ENCODE measurements around the gene CDKN1B.
A peak's percentile ranks its signal among the peaks of the same experiment; 100 is the strongest.

Gene CDKN1B

GRCh38 chr12:12715459-12716150, 1.6 kb upstream of the CDKN1B start:
- TF ChIP-seq FOXP2 (optimal IDR thresholded peaks at IDR 0.05; ENCODE audit: borderline replicate concordance, extremely low read depth, extremely low read length, insufficient read depth) (no peak), POLR2AphosphoS5 (IDR thresholded peaks at IDR 0.05; ENCODE audit: low read depth, low read length) (no peak; the same call in 1 of the 2 replicates), TAF1 (IDR thresholded peaks at IDR 0.05; ENCODE audit: borderline replicate concordance, insufficient read depth, low read length) (no peak), SIN3A (IDR thresholded peaks at IDR 0.05; ENCODE audit: borderline replicate concordance, insufficient read depth, low read length) (peak; percentile 71; the same call in 1 of the 2 replicates)

GRCh38 chr12:12716151-12716792, 896 bp upstream of the CDKN1B start:
- no peak; the same call in 1 of the 2 replicates for TF ChIP-seq TAF1 (IDR thresholded peaks at IDR 0.05; ENCODE audit: borderline replicate concordance, insufficient read depth, low read length)
- no peak for TF ChIP-seq SIN3A (IDR thresholded peaks at IDR 0.05; ENCODE audit: borderline replicate concordance, insufficient read depth, low read length)
- TF ChIP-seq POLR2AphosphoS5 (IDR thresholded peaks at IDR 0.05; ENCODE audit: low read depth, low read length): 0 out of 2 replicates have a peak, but pooled peaks have one; percentile 23
- TF ChIP-seq REST (IDR thresholded peaks at IDR 0.05; ENCODE audit: insufficient read depth in 1 of 2, low read depth in 2 of 2, low read length in 2 of 2): no peak
- TF ChIP-seq FOXP2 (optimal IDR thresholded peaks at IDR 0.05; ENCODE audit: borderline replicate concordance, extremely low read depth, extremely low read length, insufficient read depth): no peak

GRCh38 chr12:12717586-12718380, 615 bp downstream of the CDKN1B start:
- TF ChIP-seq SIN3A (IDR thresholded peaks at IDR 0.05; ENCODE audit: borderline replicate concordance, insufficient read depth, low read length) (0 out of 2 replicates have a peak, but pooled peaks have one; percentile 6), TAF1 (IDR thresholded peaks at IDR 0.05; ENCODE audit: borderline replicate concordance, insufficient read depth, low read length) (no peak), POLR2AphosphoS5 (IDR thresholded peaks at IDR 0.05; ENCODE audit: low read depth, low read length) (no peak)

GRCh38 chr12:12718381-12718759, 1.2 kb downstream of the CDKN1B start:
- TF ChIP-seq SIN3A (IDR thresholded peaks at IDR 0.05; ENCODE audit: borderline replicate concordance, insufficient read depth, low read length) (peak; percentile 53; the same call in 1 of the 2 replicates), POLR2AphosphoS5 (IDR thresholded peaks at IDR 0.05; ENCODE audit: low read depth, low read length) (no peak), TAF1 (IDR thresholded peaks at IDR 0.05; ENCODE audit: borderline replicate concordance, insufficient read depth, low read length) (no peak)

GRCh38 chr12:12718853-12719252, 1.7 kb downstream of the CDKN1B start:
- TF ChIP-seq POLR2AphosphoS5 (IDR thresholded peaks at IDR 0.05; ENCODE audit: low read depth, low read length) (no peak), FOXP2 (optimal IDR thresholded peaks at IDR 0.05; ENCODE audit: borderline replicate concordance, extremely low read depth, extremely low read length, insufficient read depth) (no peak), REST (IDR thresholded peaks at IDR 0.05; ENCODE audit: insufficient read depth in 1 of 2, low read depth in 2 of 2, low read length in 2 of 2) (0 out of 4 replicates have a peak, but pooled peaks of 1 of the 2 experiments have one; percentile 7), SIN3A (IDR thresholded peaks at IDR 0.05; ENCODE audit: borderline replicate concordance, insufficient read depth, low read length) (peak; percentile 45; the same call in 1 of the 2 replicates), TAF1 (IDR thresholded peaks at IDR 0.05; ENCODE audit: borderline replicate concordance, insufficient read depth, low read length) (no peak)

GRCh38 chr12:12719496-12719895, 2.3 kb downstream of the CDKN1B start:
- TF ChIP-seq TAF1 (IDR thresholded peaks at IDR 0.05; ENCODE audit: borderline replicate concordance, insufficient read depth, low read length) (peak; percentile 16; the same call in 1 of the 2 replicates), POLR2AphosphoS5 (IDR thresholded peaks at IDR 0.05; ENCODE audit: low read depth, low read length) (no peak)

- no peak for TF ChIP-seq REST (IDR thresholded peaks at IDR 0.05; ENCODE audit: insufficient read depth in 1 of 2, low read depth in 2 of 2, low read length in 2 of 2)
- TF ChIP-seq POLR2AphosphoS5 (IDR thresholded peaks at IDR 0.05; ENCODE audit: low read depth, low read length): no peak; the same call in 1 of the 2 replicates
- TF ChIP-seq FOXP2 (optimal IDR thresholded peaks at IDR 0.05; ENCODE audit: borderline replicate concordance, extremely low read depth, extremely low read length, insufficient read depth): no peak
- no peak for TF ChIP-seq SIN3A (IDR thresholded peaks at IDR 0.05; ENCODE audit: borderline replicate concordance, insufficient read depth, low read length)
- TF ChIP-seq TAF1 (IDR thresholded peaks at IDR 0.05; ENCODE audit: borderline replicate concordance, insufficient read depth, low read length): no peak
Observed at GRCh38 chr12:12720052-12720451, 2.9 kb downstream of the CDKN1B start.

All from PFSK-1 (cell line).